Right forelimb (tissue), 1 donor: Measurements from ENCODE around the gene IFNG.

Experiments
- DNase-seq: peaks from one replicate; pipeline ENCODE4 v3.0.0-alpha.2; 2018

Gene IFNG

DNA sequence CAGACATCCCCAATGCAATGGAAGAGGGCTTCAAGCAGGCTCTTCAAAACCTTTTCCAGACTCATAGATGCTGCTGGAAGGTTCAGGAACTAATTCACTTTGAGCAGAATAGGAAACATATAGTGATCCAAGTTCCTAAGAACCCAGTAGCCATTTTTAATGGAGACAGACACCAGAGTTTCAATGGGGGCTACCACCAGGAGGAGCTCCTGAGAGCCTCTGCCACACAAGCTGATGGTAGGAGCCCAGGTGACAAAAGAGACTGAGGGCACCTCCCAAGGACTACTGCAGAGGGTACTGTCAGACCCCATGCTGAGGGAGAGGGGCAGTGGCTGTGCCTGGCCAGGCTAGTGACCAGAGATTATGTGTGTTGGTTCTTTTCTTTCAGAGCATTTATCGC lies 45.9 kb downstream of the IFNG start:
- DNase-seq = no peak

DNA sequence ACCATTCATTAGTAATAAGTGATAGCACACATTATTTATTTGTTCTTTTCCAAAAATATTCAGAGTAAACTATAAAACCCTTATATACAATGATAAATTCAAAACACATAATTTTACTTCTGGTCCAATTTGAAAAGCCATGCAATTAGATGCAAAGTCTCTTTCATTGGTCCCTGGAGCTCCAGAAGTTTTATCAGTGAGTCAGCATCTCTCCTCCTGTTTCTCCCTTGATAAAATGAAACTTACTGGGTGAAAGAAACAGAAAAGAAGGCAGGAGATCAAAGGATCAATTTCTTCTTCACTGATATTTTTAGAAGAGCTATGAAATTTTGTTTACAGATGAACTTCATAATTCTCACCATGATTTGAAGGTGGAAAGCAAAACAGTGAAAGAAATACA lies 47.5 kb downstream of the IFNG start:
- no peak for DNase-seq

DNA sequence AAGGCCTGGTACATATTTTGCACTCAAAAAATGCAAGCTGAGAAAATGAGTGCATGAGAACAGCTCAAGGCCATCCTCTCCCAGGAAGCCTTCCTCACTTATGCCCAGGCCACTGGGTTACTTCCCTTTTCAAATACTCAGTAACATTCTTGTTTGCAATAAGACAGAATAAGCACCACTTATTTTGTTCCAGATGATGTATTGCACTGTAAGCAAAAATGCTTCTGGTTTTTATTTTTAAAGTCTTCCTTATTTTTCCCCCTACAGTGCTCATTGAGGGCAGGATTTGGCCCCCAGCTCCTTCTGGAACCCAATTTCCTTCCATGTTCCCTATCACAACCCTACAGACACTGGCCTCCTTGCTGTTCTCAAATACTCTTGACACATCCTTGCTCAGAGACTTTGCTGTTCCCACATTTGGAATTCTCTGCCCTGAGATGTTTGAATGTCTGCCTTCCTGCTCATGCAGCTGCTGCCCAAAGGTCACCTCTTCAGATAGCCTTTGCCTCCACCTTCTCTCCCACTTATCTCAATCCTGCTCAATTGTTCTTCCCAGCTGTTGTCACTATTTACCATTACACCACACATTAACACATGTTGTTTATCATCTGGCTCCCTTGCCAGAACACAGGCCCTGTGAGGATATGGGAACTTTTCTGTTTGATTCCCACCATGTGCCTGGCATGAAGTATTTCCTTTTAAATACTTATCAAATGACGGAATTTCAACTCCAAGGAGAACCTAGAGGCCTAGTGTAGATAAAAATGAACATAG lies 49.9 kb downstream of the IFNG start:
- no peak for DNase-seq

DNA sequence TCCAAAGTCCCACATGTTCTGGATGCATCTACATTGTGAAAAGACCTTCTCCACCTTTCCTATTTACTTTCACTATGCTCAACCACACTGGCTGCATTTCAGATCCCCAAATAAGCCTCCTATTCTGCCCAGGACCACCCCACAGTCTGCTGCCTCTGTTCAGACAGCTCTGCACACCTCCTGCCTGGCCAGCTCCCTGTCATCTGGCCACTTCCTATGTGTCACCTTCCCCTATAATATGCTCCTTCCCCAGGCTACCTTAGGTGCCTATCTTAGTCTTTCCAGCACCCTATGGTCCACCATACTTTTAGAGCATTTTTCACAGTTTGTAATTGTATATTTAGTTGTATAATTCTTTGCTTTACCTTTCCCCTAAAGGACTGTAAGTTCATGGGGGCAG lies 50.5 kb downstream of the IFNG start:
- DNase-seq = no peak

DNA sequence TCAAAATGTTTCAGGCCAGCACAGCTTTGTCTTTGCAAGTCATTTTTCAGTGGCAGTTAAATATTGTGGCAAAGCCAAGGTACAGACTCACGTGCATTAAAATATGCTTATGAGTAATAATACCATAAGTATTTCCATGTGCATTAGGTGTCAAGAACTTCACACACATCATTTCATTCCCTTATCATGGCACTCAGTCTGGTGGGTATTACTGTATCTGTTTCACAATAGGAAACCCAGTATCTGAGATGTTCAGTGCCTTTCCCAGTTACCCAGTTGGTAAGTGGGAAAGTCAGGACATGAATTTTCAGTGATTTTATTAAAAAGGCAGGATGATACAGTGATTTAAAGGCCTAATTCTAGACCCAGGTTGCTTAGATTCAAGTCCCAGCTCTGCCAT lies 52.9 kb downstream of the IFNG start:
- no peak for DNase-seq

DNA sequence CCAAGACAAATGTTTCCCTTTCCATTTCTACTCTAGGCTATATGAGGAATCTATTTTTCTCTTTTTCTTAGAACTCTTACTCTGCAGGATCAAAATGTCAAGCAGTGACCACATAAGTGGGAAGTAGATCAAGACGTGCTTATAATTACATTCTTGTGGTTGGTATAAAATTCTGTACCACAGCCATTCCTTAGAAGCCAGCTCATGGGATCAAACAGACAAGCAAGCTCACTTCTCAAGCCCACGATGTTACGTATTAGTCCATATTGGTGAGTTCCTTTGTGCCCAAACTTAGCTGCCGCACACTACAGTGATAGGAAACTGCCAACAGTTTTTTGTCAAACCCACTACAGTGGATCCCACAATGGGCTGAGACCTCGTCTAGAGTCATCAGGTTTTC lies 53.4 kb downstream of the IFNG start:
- DNase-seq = no peak
